Ureter (tissue), 1 donor: ENCODE results near the gene CIBAR2. TPM values are rescaled to one million over a fixed set of nuclear protein-coding genes. Genes with fewer than 3 reads are reported as not detected.
A peak's percentile ranks its signal among the peaks of the same experiment; 100 is the strongest.

ENCODE experiments used
- DNase-seq: peaks from one replicate; pipeline ENCODE4 v3.0.0-alpha.2; 2020; ENCODE audit warnings: low spot score
- total RNA-seq: library from RNA; stranded (reverse); gene quantifications from one replicate; pipeline ENCODE4 v1.2.4, GENCODE V29; 2023
- donor health status: DM: yes; HTN: yes; CAD: no.

The CIBAR2 gene
- total RNA-seq, 1 donor from 2014 or later = not detected

GRCh38 chr16:85144026-85144915 is 32.0 kb upstream of the CIBAR2 start:
- no peak for DNase-seq

- no peak for DNase-seq
Observed at GRCh38 chr16:85142771-85143211, 30.5 kb upstream of the CIBAR2 start.

DNA sequence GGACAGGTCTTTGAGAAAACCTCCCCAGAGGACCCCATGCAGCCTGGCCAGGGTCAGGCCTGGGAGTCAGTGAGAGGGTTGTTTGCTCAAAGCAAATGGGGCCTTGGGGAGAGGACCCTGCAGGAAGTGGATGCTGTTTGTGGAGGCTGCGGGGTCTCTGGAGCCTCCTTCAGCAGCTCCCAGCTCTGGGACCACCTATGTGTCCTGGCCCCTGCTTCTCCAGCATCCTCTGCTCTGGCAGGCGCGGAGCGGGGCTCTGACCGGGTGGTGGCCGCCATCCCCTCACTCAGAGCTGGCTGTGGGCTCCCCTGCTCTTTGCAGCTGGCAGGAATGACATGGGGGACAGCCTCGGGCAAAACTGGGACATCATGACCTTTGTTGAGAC is 29.8 kb upstream of the CIBAR2 start:
- DNase-seq = no peak

- no peak for DNase-seq
Observed at GRCh38 chr16:85141491-85142128, 29.3 kb upstream of the CIBAR2 start.

GRCh38 chr16:85140455-85141012 is 28.3 kb upstream of the CIBAR2 start:
- no peak for DNase-seq

- DNase-seq = no peak
Observed at GRCh38 chr16:85139881-85140339, 27.6 kb upstream of the CIBAR2 start.

- DNase-seq = no peak
Observed at GRCh38 chr16:85138825-85139627, 26.8 kb upstream of the CIBAR2 start.

DNA sequence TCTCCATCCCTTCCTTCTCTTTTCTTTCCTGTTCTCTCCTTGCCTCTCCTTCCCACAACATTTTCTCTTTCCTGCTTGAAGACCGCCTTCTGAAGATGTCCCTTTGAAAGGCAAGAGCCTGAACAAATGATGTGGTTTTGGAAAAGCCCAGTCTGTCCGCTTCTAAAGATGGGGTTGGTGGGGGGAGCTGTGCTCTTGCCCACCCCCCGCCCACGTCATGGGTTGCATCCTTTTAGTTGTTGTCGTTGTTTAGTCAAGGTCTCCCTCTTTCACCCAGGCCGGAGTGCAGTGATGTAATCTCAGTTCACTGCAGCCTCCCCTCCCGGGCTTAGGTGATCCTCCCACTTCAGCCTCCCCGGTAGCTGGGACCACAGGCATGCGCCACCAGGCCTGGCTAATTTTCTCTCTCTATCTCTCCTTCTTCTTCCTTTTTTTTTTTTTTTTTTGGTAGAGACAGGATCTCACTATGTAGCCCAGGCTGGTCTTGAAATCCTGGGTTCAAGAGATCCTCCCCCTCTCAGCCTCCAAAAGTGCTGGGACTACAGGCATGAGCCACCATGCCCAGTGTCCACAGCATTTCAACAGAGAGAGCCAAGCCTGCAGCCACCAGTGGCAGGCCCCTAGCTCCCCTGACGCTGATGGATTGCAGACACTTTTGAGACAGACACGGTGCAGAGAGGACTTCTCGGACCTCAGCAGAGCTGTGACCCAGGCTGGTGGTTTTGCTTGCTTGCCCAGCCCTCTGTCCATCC is 26.0 kb upstream of the CIBAR2 start:
- DNase-seq = no peak

DNA sequence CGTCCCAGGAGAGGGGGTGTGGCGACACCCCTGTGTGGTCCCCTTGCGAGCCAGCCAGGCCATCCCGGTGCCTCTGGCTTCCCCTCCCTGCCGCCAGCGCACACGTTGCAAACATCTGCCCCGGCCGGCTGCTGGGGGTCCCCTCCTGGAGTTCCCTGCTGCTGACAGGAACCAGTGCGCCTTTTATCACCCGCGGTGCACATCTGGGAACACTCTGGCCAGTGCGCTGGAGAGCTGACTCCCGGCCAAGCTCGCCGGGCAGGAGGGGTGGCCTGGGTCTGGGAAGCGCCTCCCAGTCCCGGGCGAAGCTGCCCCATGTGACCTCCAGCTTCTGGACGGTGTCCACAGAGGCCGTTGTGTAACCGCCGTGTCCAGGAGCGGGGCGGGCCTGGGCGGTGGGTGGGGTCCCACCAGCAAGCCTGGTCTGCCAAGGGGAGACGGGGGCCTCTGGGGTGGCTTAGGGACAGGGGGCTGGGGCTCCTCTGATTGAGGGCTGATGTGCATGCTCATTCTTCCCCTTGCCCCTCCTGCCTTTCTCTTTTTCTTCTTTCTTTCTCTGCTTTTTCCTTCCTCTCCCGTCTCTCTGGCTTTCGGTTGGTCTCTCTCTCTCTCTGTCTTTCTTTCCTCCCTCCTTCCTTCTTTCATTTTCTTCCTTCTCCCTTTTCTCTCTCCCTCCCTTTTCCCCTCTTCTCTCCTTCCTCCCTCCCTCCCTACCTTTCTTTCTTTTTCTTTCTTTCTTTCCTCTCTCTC is 25.2 kb upstream of the CIBAR2 start:
- DNase-seq = peak; percentile 95

GRCh38 chr16:85136702-85137322 is 24.5 kb upstream of the CIBAR2 start:
- no peak for DNase-seq

DNA sequence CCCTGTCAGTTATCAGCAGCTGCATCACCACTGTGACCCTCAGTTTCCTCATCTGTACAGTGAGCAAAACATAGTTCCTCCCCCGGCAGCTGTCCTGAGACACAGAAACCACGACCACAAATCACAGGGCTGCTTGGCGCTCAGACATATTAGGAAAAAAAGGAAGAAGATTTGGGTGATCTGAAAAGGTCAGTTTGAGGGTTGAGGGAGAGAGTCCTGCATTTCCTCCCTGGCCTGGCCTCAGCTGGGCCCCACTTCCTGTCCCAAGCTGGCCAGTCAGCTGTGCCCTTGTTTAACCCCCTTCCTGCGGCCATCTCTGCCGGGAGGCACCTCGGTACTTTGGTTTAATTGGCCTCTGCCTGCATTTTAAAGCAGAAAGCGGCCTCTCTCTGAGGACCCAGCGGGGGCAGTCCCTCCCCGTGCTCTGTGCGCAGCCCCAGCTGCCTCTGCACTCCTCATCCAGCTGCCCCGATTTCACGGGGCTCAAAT is 24.0 kb upstream of the CIBAR2 start:
- DNase-seq = no peak

- DNase-seq = no peak
Observed at GRCh38 chr16:85134789-85135142, 22.5 kb upstream of the CIBAR2 start.

DNA sequence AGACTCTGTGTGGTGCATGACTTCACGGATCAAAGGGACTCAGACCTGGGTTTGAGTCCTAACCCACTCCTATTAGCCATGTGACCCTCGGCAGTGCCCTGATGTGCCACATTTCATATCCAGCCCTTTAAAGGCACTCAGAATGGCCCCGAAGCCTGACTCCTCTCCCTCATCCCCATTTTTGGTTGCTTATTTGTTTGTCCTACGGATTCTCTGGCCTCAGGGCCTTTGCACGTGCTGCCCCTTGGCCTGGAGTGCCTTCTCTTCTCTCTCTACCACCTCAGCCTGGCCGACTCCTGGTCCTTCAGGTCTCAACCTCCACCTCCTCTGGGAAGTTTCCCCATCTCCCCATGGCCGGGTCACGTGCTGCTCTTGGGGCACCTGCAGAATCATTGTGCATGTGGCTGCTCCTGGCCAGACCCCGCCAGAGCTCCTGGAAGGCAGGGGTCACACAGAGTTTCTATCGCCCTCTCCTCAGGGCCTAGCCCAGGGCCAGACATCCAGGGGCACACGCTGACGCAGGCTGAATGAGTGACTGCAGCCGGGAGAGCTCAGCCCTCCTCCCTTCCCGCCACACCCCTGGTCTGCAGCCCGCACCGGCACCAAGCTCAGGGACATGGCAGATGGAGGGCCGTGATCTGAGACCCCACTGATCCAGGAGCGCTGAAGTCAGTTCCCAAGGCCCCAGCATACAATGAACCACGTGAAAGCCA is 22.0 kb upstream of the CIBAR2 start:
- no peak for DNase-seq

DNA sequence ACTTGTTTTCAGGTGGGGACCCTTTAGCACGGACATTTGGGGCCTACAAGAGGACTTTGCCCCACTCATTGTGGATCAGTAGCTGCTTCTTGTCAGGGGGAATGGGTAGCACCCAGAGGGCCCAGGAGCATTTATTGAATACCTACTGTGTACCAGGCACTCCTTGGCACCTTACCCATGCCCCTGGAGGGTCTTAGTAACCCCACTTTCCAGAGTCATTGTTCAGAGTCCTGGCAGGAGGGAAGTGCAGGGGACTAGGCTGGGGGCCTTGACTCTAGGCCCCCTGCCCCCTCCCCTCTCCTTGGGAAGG is 21.0 kb upstream of the CIBAR2 start:
- no peak for DNase-seq

- no peak for DNase-seq
Observed at GRCh38 chr16:85132456-85133289, 20.4 kb upstream of the CIBAR2 start.

DNA sequence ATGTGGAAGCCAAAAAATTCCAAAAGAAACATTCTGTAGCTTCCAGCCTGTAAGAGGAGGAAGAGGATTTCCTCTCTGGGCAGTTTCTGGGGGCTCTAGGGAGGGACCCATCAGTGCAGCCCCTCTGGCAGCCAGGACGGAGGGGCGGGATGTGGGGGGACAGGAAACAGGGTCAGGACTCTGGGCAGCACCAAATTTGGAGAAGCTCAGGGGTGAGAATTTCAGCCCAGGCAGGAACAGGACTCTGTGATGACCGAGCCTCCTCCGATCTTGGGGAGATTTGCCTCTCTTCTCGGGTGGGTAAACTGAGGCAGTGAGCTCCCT is 18.4 kb upstream of the CIBAR2 start:
- no peak for DNase-seq

GRCh38 chr16:85129876-85130704 is 17.8 kb upstream of the CIBAR2 start:
- DNase-seq = no peak
